T-cell (primary cell): Measurements from ENCODE around the gene NOL4L. TPM values are rescaled to one million over a fixed set of nuclear protein-coding genes. Genes with fewer than 3 reads are reported as not detected.
A peak's percentile ranks its signal among the peaks of the same experiment; 100 is the strongest.

Source experiments
- ATAC-seq, 4 experiments: fragments of 200-7000 bp in 3 of 4; fragments of 150-1000 bp in 1 of 4; cut with Tn5 transposase; replicated peaks in 1 of 4; 1 replicate in 3 of 4; 2 replicates in 1 of 4; pipeline ENCODE4 v1.10.0; 2021; ENCODE audit warnings: moderate library complexity in 3 of 4, mild to moderate bottlenecking in 2 of 4, moderate number of reproducible peaks in 1 of 4
- CTCF ChIA-PET, 2 donors: fragments of 300-600 bp; sonication (Branson Sonifier 250); formaldehyde crosslinking; loops; one replicate each; lab custom pipeline; 2022; ENCODE audit warnings: antibody characterized with exemption in 2 of 2; lab: Charles Lee
- POLR2A ChIA-PET, 2 donors: fragments of 300-600 bp; sonication (Branson Sonifier 250); formaldehyde crosslinking; loops; one replicate each; lab custom pipeline; 2022; ENCODE audit warnings: antibody characterized with exemption in 2 of 2; lab: Charles Lee
- DNase-seq, 35 experiments: peaks; one replicate each; pipeline versions ENCODE4 v3.0.0 to v3.0.0-alpha.2; 2013 to 2023
- H3K27ac ChIP-seq: one replicate; pipeline ENCODE4 v1.5.1; 2013; ENCODE audit warnings: low read length
- H3K27me3 ChIP-seq, 2 experiments: replicated peaks in 1 of 2; 1 replicate in 1 of 2; 2 replicates in 1 of 2; pipeline versions ENCODE4 v1.6.1 to v1.7.0; 2013; ENCODE audit warnings: low read length in 1 of 2, mixed read lengths in 1 of 2; ENCODE audit not compliant: control insufficient read depth in 2 of 2, insufficient read depth in 2 of 2; ENCODE audit errors: extremely low read depth in 1 of 2
- H3K36me3 ChIP-seq, 2 donors: 1 replicate in 1 of 2; 2 replicates in 1 of 2; pipeline versions ENCODE4 v1.6.1 to v1.7.0; 2013; ENCODE audit warnings: low read length in 1 of 2; ENCODE audit not compliant: control insufficient read depth in 2 of 2, insufficient read depth in 1 of 2; ENCODE audit errors: extremely low read depth in 1 of 2
- H3K4me1 ChIP-seq, 2 experiments: 1 replicate in 1 of 2; 2 replicates in 1 of 2; pipeline versions ENCODE4 v1.6.1 to v1.7.0; 2013; ENCODE audit warnings: low read length in 2 of 2, mixed read lengths in 1 of 2; ENCODE audit not compliant: insufficient read depth in 2 of 2, control insufficient read depth in 1 of 2; ENCODE audit errors: extremely low read depth in 1 of 2
- H3K4me3 ChIP-seq, 2 donors: 1 replicate in 1 of 2; 2 replicates in 1 of 2; pipeline versions ENCODE4 v1.5.1 to v1.7.0; 2013; ENCODE audit warnings: mild to moderate bottlenecking in 2 of 2, low read length in 1 of 2, moderate library complexity in 1 of 2; ENCODE audit not compliant: control insufficient read depth in 1 of 2; ENCODE audit errors: extremely low read depth in 1 of 2
- H3K9me3 ChIP-seq: 2 replicates; pipeline ENCODE4 v1.7.0; 2013
- H3K27ac Mint-ChIP-seq, 2 donors: one replicate each; pipeline ENCODE4 v1.8.0; 2020 to 2021; ENCODE audit warnings: mild to moderate bottlenecking in 2 of 2, mixed read lengths in 2 of 2
- H3K27me3 Mint-ChIP-seq, 2 donors: one replicate each; pipeline ENCODE4 v1.8.0; 2021 to 2022; ENCODE audit warnings: mixed read lengths in 2 of 2
- H3K36me3 Mint-ChIP-seq: one replicate; pipeline ENCODE4 v1.8.0; 2021; ENCODE audit warnings: mixed read lengths
- H3K4me1 Mint-ChIP-seq, 3 donors: one replicate each; pipeline ENCODE4 v1.8.0; 2020 to 2022; ENCODE audit warnings: mixed read lengths in 3 of 3, mild to moderate bottlenecking in 1 of 3
- H3K4me3 Mint-ChIP-seq, 3 donors: one replicate each; pipeline ENCODE4 v1.8.0; 2020 to 2022; ENCODE audit warnings: mild to moderate bottlenecking in 3 of 3, mixed read lengths in 3 of 3, moderate library complexity in 3 of 3
- H3K9me3 Mint-ChIP-seq, 3 donors: one replicate each; pipeline ENCODE4 v1.8.0; 2020 to 2022; ENCODE audit warnings: mixed read lengths in 3 of 3
- WGBS: methylation state at CpG from one replicate; pipeline ENCODE4 v1.1.5; 2013; ENCODE audit warnings: missing lambda C conversion rate; ENCODE audit not compliant: insufficient coverage; 5-methylcytosine and 5-hydroxymethylcytosine counted together
- total RNA-seq, 35 experiments: library from RNA in 6 of 35; stranded (reverse) in 6 of 35; fragments of 120-200 nt in 1 of 35; gene quantifications; one replicate each; pipeline versions ENCODE4 v1.2.1 to v1.2.4 and lab custom pipeline; 2013 to 2026

NOL4L gene
- total RNA-seq, 5 donors from 2014 or later (not counting 1 experiment from before 2014, with no cell fraction given) = 63.5 to 88.8 (median 74.4) TPM

DNA sequence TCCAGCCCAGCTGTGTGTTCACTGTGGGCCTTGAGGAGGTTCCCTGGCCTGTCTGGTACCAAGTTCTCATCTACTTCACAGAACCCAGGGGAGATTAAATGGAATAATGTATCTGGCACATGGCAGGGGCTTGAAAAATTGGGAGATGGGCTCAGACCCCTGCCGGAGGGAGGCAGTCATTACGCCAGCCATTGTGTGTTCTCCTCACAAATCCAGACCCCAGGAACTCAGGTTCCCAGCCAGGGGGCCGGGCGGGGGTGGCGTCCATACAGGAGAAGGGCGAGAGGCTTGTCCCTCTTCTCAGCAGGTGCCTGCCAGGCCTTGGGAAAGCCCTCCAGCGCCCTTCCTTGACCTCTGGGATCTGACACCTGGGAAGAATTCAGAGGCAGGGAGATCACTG, 8.1 kb downstream of the NOL4L start:
- Histone ChIP-seq H3K27me3 (no peaks in the 10 kb centered on the region), H3K9me3 (no peaks in the 10 kb centered on the region), H3K4me1 (peaks cover 16 to 95% of the 10 kb centered on the region in 2 experiments), H3K4me3 (no peak overlapping the region), H3K27ac (no peak overlapping the region), H3K36me3 (peaks cover 3 to 10% of the 10 kb centered on the region in 2 donors)
- peak overlapping the region in 1 of 2 donors; percentile 83 for H3K27ac Mint-ChIP-seq
- no peak for ATAC-seq
- no peaks in the 10 kb centered on the region for H3K27me3 Mint-ChIP-seq
- 77% methylated on average over 3 of the region's 7 CpGs for WGBS
- no peak for DNase-seq
- H3K4me1 Mint-ChIP-seq = peaks cover 14 to 49% (median 48%) of the 10 kb centered on the region in 3 donors
- POLR2A ChIA-PET = interaction anchor here in 1 of 2 donors (0.5 kb wide), 1 partner anchor 39 kb away, joined by 5 read pairs; no protein-coding TSS in a partner anchor
- CTCF ChIA-PET = no interaction called here
- peak overlapping the region in 1 of 3 donors; percentile 46 for H3K4me3 Mint-ChIP-seq
- no peaks in the 10 kb centered on the region for H3K36me3 Mint-ChIP-seq
- no peaks in the 10 kb centered on the region for H3K9me3 Mint-ChIP-seq

DNA sequence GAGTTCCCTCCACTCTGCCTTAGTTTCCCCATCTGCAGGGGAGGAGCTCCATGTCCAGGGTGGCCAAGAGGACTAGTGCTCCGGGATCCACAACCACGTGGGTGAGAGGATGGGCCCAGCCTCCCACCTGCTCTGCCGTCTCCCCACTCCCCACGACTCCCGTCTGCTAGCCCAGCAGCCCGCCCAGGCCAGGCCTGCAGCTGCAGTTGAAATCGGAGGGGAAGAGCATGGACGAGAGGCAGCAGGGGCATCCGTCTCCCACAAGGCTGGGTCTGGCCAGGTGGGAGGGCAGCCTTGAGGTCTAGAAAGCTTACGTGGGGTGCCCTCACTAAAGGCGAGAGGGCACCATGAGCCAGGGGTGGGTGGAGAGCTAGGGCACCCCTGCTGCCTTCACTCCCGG, 8.6 kb downstream of the NOL4L start:
- CTCF ChIA-PET = no interaction called here
- POLR2A ChIA-PET = no interaction called here
- DNase-seq (no peak), ATAC-seq (no peak)
- Histone ChIP-seq H3K4me3 (no peak overlapping the region), H3K27ac (no peak overlapping the region), H3K4me1 (peaks cover 16 to 95% of the 10 kb centered on the region in 2 experiments), H3K9me3 (no peaks in the 10 kb centered on the region), H3K27me3 (no peaks in the 10 kb centered on the region), H3K36me3 (peaks cover 6 to 14% of the 10 kb centered on the region in 2 donors)
- Mint-ChIP-seq H3K4me1 (peaks cover 10 to 49% (median 48%) of the 10 kb centered on the region in 3 donors), H3K27ac (peak overlapping the region in 1 of 2 donors; percentile 83), H3K9me3 (no peaks in the 10 kb centered on the region), H3K4me3 (peak overlapping the region in 1 of 3 donors; percentile 46), H3K36me3 (no peaks in the 10 kb centered on the region), H3K27me3 (no peaks in the 10 kb centered on the region)
- 89% methylated on average over 10 of the region's 12 CpGs for WGBS

DNA sequence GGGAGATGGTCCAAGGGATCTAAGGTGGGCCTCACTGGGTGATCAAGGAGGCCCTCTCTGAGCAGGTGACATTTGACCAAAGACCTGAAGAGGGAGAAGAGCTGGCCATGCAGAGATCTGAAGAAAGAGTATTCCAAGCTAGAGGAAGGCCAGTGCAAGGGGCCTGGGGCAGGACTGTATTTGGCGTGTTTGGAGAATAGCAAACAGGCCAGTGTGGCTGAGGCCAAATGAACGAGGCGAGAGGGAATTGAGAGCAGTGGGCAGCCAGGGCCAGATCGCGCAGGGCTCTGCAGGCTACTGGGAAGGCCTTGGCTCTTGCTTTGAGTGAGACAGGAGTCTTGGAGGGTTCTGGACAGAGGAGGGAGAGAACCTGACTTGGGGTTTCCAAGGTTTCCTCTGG, 9.3 kb downstream of the NOL4L start:
- ChIA-PET POLR2A (no interaction called here), CTCF (no interaction called here)
- Mint-ChIP-seq H3K27ac (no peak overlapping the region), H3K36me3 (no peaks in the 10 kb centered on the region), H3K4me3 (no peak overlapping the region), H3K4me1 (peaks cover 3 to 49% (median 47%) of the 10 kb centered on the region in 3 donors), H3K9me3 (no peaks in the 10 kb centered on the region), H3K27me3 (no peaks in the 10 kb centered on the region)
- no peak for ATAC-seq
- DNase-seq = no peak
- Histone ChIP-seq H3K36me3 (peaks cover 6 to 16% of the 10 kb centered on the region in 2 donors), H3K4me1 (peaks cover 13 to 95% of the 10 kb centered on the region in 2 experiments), H3K27ac (no peak overlapping the region), H3K27me3 (no peaks in the 10 kb centered on the region), H3K4me3 (no peak overlapping the region), H3K9me3 (no peaks in the 10 kb centered on the region)
- 88% methylated on average over 5 of the region's 5 CpGs for WGBS

DNA sequence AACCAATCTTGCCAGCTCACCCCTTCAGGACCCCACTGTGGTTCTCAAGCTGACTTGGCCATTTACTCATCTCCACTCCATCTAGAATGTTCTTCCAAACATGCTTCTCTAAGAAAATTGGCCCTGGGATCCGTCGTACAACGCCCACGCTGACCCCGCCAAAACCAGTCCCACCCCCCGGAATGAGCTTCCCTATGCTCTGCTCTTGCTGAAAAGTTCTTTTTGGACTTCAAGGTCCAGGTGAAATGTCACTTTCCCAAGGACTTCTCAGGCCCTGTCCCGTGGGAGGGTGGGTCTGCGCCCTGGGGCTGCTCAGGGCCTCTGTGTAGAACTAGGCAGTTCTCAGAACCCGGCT, 9.9 kb downstream of the NOL4L start:
- no peaks in the 10 kb centered on the region for H3K36me3 Mint-ChIP-seq
- no peak overlapping the region for H3K4me3 Mint-ChIP-seq
- Histone ChIP-seq H3K4me1 (peaks cover 10 to 95% of the 10 kb centered on the region in 2 experiments), H3K4me3 (no peak overlapping the region), H3K27ac (no peak overlapping the region), H3K36me3 (peaks cover 6 to 16% of the 10 kb centered on the region in 2 donors), H3K9me3 (no peaks in the 10 kb centered on the region), H3K27me3 (no peaks in the 10 kb centered on the region)
- no peaks in the 10 kb centered on the region for H3K27me3 Mint-ChIP-seq
- peaks cover 0 to 49% (median 46%) of the 10 kb centered on the region in 3 donors for H3K4me1 Mint-ChIP-seq
- ChIA-PET POLR2A (no interaction called here), CTCF (no interaction called here)
- 96% methylated on average over 7 of the region's 9 CpGs for WGBS
- DNase-seq (no peak), ATAC-seq (no peak)
- no peak overlapping the region for H3K27ac Mint-ChIP-seq
- no peaks in the 10 kb centered on the region for H3K9me3 Mint-ChIP-seq

DNA sequence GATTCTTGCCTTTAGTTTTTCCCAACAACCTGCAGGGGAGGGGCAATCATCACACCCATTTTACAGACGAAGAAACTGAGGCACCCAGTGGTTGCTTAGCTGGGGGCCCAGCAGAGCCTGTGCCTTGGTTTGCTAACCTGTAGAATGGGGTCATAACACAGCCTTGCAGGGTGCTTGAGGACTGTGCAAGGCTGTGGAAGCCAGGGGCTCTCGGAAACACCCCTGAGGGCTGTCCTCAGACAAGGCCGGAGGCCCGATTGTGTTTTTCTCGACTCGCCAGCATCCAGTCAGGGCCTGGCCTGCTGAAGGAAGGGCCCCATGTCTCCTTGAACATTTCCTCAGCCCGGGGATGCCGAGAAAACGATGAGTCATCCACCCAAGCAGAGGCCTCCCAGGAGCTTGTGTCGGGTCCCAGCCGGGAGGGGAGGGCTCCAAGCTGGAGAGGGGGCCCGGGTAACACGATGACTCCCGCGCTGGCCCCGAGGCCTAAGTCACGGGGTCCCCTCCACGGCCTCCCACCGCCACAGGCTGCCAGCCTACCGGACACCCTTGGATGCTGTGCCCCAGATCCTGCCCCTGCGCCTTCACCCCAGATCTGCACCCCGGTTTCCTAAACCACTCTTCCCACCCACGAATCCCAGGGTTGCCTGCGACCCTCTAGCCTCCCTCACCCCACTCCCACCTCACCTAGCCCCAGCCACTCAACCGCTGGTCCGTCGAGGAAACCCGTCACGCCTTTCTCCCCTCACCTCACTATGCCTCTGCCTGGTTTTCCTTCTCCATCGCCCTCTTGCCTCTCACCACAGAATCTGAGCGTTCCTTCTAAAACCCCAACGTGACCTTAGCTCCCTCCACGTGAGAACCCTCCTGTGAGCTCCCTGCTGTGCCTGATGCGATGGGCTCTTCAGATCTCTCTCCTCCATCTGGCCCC, 10.6 kb downstream of the NOL4L start:
- ChIA-PET POLR2A (no interaction called here), CTCF (interaction anchor here (0.5 to 0.6 kb wide), 2 partner anchors 251 to 377 kb away, joined by 3 read pairs; no protein-coding TSS in a partner anchor)
- Mint-ChIP-seq H3K4me3 (no peak overlapping the region), H3K27me3 (no peaks in the 10 kb centered on the region), H3K36me3 (no peaks in the 10 kb centered on the region), H3K27ac (no peak overlapping the region), H3K4me1 (peaks cover 0 to 49% (median 46%) of the 10 kb centered on the region in 3 donors), H3K9me3 (no peaks in the 10 kb centered on the region)
- Histone ChIP-seq H3K27ac (no peak overlapping the region), H3K9me3 (no peaks in the 10 kb centered on the region), H3K27me3 (no peaks in the 10 kb centered on the region), H3K4me1 (peaks cover 7 to 95% of the 10 kb centered on the region in 2 experiments), H3K36me3 (peaks cover 6 to 16% of the 10 kb centered on the region in 2 donors), H3K4me3 (no peak overlapping the region)
- peak in 2 of 35 experiments; percentile 26 to 28 for DNase-seq
- WGBS = 59% methylated on average over 34 of the region's 34 CpGs
- ATAC-seq = peak in 2 of 4 experiments; percentile 27 to 49

DNA sequence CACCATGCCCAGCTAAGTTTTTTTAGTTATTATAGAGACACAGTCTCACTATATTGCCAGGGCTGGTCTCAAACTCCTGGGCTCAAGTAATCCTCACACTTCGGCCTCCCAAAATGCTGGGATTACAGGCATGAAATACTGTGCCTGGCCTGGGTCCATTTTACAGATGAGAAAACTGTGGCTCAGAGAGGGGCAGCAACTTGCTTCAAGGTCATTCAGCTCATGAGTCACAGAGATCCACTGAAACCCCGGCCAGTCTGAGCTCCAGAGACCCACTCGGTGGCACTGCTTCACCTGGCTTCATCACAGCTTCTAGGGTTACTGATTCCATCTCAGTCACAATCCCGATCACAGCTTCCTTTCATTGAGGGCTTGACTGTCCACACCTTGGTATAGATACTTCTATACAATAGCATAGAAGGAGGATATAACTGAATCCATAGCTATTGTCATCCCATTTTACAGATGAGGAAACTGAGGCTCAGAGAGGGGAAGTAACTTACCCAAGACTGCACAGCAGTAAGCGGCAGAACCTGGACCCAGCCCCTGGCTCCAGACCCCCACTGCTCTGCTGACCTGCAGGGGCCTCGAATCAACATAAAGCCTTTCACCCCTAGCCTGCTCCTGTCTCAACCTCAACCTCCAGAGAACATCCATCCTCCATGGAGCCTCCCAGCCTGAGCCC, 11.8 kb downstream of the NOL4L start:
- CTCF ChIA-PET = no interaction called here
- peaks cover 0 to 49% (median 46%) of the 10 kb centered on the region in 3 donors for H3K4me1 Mint-ChIP-seq
- H3K27ac Mint-ChIP-seq = peak overlapping the region in 1 of 2 donors; percentile 71
- peak overlapping the region in 1 of 3 donors; percentile 45 for H3K4me3 Mint-ChIP-seq
- H3K36me3 ChIP-seq = peaks cover 6 to 16% of the 10 kb centered on the region in 2 donors
- H3K9me3 Mint-ChIP-seq = no peaks in the 10 kb centered on the region
- H3K27me3 Mint-ChIP-seq = no peaks in the 10 kb centered on the region
- POLR2A ChIA-PET = interaction anchor here in 1 of 2 donors (0.5 kb wide), 1 partner anchor 38 kb away, joined by 3 read pairs; no protein-coding TSS in a partner anchor
- no peak for ATAC-seq
- no peaks in the 10 kb centered on the region for H3K36me3 Mint-ChIP-seq
- WGBS = 85% methylated on average over 5 of the region's 6 CpGs
- no peak overlapping the region for H3K27ac ChIP-seq
- peaks cover 4 to 95% of the 10 kb centered on the region in 2 experiments for H3K4me1 ChIP-seq
- no peak for DNase-seq
- no peaks in the 10 kb centered on the region for H3K27me3 ChIP-seq
- no peak overlapping the region for H3K4me3 ChIP-seq
- H3K9me3 ChIP-seq = no peaks in the 10 kb centered on the region
